CD1c-positive myeloid dendritic cell (primary cell): ENCODE measurements around the gene ZNF75A.
"Not testable (repeated sequence)": the region's sequence is repeated elsewhere in the genome, so short reads cannot be mapped to it uniquely, and the experiment has no call there.

Experiments used
- DNase-seq: peaks from one replicate; pipeline ENCODE4 v3.0.0-alpha.2; 2016; ENCODE audit errors: extremely low spot score

ZNF75A gene

GRCh38 chr16:3305109-3306068, at the start of gene ZNF75A, which contains the start of gene TIGD7:
Gene ZNF75A, plus strand, starts transcription at chr16:3305497. Its CDS starts 2,932 bp downstream, at chr16:3308429.
Gene TIGD7, minus strand, starts transcription at chr16:3305430. Its CDS starts 4,816 bp downstream, at chr16:3300614.
- DNase-seq = peak; percentile 92

GRCh38 chr16:3256146-3256865, 49.0 kb upstream of the ZNF75A start, which contains the start of gene MEFV:
Gene MEFV, minus strand, starts transcription at chr16:3256633. Its CDS starts 46 bp downstream, at chr16:3256587.
- DNase-seq = peak; percentile 75

- DNase-seq = no peak
Measured at GRCh38 chr16:3256866-3257465, 48.3 kb upstream of the ZNF75A start.

- peak; percentile 50 for DNase-seq
Measured at GRCh38 chr16:3259836-3260235, 45.5 kb upstream of the ZNF75A start.

- DNase-seq = no peak
Measured at GRCh38 chr16:3262517-3262916, 42.8 kb upstream of the ZNF75A start.

- DNase-seq = peak; percentile 98
Measured at GRCh38 chr16:3264137-3265036, 40.9 kb upstream of the ZNF75A start.

- peak; percentile 30 for DNase-seq
Measured at GRCh38 chr16:3266873-3267537, 38.3 kb upstream of the ZNF75A start.

GRCh38 chr16:3268294-3268693, 37.0 kb upstream of the ZNF75A start:
- no peak for DNase-seq

- DNase-seq = not testable (repeated sequence)
Measured at GRCh38 chr16:3270718-3271117, 34.6 kb upstream of the ZNF75A start.

- DNase-seq = not testable (repeated sequence)
Measured at GRCh38 chr16:3271281-3271680, 34.0 kb upstream of the ZNF75A start.

- DNase-seq = no peak
Measured at GRCh38 chr16:3274490-3274889, 30.8 kb upstream of the ZNF75A start.

GRCh38 chr16:3274947-3275346, 30.4 kb upstream of the ZNF75A start:
- no peak for DNase-seq

GRCh38 chr16:3276679-3277078, 28.6 kb upstream of the ZNF75A start:
- DNase-seq = no peak

GRCh38 chr16:3281222-3281820, 24.0 kb upstream of the ZNF75A start:
- DNase-seq = no peak

- DNase-seq = no peak
Measured at GRCh38 chr16:3282103-3282729, 23.1 kb upstream of the ZNF75A start.

- peak; percentile 98 for DNase-seq
Measured at GRCh38 chr16:3282730-3283542, 22.4 kb upstream of the ZNF75A start, which contains the start of gene ZNF263. Gene ZNF263, plus strand, starts transcription at chr16:3283491. Its CDS starts 328 bp downstream, at chr16:3283819.

- DNase-seq = peak; percentile 51
Measured at GRCh38 chr16:3283543-3284447, 21.5 kb upstream of the ZNF75A start.
